HL-60/S4 treated with retinoic acid at 250 ng/mL for 4 days and 3 days (cell line): ENCODE results near the gene PLOD1.
"Not testable (repeated sequence)": the region's sequence is repeated elsewhere in the genome, so short reads cannot be mapped to it uniquely, and the experiment has no call there.

Experiments
- in situ Hi-C: fragments of 300-500 bp; cut with MboI; formaldehyde crosslinking; loops from 2 replicates; pipeline ENCODE4 v1.7.0; 2022; ENCODE audit warnings: low sequenced_read_pairs

PLOD1 gene

GRCh38 chr1:11935733-11936132 lies 1.2 kb downstream of the PLOD1 start:
- in situ Hi-C loops = not testable (repeated sequence)

DNA sequence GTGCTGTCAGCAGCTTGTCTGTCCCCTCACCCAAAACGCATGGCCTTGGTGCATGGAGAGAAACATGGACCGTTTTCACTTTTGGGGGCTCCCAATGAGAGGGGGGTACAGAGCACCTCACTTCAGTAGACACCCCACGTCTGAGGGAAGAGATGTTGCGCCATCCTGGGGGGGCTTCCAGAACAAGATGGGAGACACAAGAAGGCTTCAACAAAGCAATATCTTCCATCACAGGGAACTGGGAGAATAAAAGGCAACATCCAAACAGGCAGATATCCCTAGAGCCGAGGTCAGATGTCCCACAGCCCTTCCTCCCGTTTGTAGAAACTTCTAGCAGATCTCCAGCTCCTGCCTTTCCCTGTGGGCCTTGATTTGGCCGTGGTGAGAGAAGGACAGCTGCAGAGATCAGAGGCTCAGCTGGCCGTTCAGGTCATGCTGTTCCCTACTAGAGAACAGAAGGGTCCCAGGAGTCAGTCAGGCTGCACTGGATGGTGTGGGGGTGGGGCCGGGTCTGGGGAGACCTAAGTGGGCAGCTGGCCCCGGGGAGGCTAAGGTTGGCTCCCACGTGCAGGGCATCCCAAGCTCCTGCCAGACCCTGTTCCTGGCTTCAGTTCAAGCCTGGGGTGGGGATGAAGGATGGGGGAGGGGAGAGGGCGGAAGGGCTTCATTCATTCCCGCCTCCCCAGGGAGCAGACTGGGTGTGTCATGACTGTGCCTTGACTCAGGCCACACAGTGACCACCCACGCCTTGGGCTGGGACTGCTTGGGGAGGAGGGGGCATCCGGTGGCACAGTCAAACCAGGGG lies 4.4 kb downstream of the PLOD1 start:
- in situ Hi-C loops = no loop called here

GRCh38 chr1:11939794-11940193 lies 5.3 kb downstream of the PLOD1 start:
- in situ Hi-C loops = not testable (repeated sequence)

DNA sequence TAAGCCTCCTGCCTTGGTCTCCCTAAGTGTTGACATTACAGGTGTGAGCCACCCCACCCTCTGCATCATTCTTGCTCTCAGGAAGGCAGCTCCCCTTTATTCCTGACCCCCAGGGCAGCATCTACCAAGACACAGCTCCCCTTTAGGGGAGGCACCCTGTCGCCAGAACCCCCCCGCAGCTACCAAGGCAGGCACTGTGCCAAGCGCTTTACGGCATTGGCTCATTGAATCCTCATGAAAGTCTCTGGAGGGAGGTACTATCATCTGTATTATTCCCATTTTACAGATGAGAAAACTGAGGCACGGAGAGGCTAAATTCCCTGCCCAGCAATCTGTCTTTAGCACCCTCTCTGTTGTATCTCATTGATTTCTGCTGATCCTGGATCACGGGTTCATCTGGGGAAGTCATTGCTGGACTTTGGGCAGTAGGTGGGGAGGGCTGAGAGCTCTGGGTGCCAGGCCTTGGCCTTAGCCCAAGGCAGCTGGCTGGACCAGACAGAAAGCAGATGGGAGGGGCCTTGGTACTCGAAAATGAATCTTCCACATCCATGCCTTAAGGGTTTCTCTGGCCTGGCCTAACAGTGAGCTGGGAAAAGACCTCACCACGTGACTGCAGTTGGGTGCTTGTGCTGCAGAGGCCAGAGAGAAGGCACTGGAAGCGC lies 5.9 kb downstream of the PLOD1 start:
- in situ Hi-C loops = no loop called here

GRCh38 chr1:11942280-11942679 lies 7.8 kb downstream of the PLOD1 start:
- in situ Hi-C loops = no loop called here

DNA sequence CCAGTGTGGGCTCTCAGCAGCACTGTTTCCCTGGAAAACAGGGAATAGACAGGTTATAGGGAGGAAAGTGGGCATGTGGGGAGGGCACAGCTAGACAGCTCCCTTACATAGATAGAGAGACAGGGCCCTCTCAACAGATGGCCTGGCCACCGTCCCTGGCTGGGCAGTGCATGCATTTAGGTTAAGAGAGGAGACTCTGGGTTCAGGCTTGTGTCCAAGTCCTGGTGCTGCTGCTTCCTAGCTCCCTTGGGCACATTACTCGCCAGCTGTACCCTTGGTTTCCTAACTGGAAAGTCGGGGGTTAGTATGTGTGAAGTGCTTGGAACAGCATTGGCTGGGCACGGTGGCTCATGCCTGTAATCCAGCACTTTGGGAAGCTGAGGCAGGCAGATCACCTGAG lies 9.1 kb downstream of the PLOD1 start:
- in situ Hi-C loops = no loop called here

- in situ Hi-C loops = no loop called here
Measured at GRCh38 chr1:11944358-11944931, 9.9 kb downstream of the PLOD1 start.

DNA sequence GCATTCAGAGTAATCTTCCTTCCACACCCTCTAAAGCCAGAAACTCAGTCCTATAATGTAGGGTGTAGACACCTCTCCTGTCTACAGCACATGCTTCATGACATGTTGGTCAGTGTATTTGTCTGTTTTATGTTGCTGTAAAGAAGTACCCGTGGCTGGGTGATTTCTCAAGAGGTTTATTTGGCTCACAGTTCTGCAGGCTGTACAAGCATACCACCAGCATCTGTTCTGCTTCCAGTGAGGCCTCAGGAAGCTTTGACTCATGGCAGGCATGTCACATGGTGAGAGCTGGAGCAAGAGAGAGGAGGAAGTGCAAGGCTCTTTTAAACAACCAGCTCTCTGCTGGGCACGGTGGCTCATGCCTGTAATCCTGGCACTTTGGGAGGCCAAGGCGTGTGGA lies 12.1 kb downstream of the PLOD1 start:
- in situ Hi-C loops = no loop called here

- in situ Hi-C loops = no loop called here
Measured at GRCh38 chr1:11948822-11949458, 14.4 kb downstream of the PLOD1 start.

DNA sequence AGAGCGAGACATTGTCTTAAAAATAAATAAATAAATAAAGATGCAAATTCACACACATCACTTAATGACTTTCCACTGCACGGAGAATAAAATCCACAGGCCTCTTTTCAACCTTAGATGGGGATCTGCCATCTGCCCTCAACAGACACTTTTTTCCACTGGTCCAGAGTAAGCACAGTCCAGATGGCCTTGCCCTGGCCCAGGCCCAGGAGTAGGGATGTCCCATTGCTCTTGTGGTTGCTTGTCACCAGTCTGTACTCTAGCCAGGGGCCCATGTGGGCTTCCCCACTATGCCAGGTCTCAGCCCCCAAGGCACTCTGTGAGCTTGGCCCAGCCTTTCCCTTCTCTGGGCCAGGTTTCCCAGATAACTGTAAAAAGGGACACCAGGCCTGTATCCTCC lies 17.4 kb downstream of the PLOD1 start:
- in situ Hi-C loops = no loop called here

GRCh38 chr1:11952455-11953109 lies 18.1 kb downstream of the PLOD1 start:
- in situ Hi-C loops = no loop called here

DNA sequence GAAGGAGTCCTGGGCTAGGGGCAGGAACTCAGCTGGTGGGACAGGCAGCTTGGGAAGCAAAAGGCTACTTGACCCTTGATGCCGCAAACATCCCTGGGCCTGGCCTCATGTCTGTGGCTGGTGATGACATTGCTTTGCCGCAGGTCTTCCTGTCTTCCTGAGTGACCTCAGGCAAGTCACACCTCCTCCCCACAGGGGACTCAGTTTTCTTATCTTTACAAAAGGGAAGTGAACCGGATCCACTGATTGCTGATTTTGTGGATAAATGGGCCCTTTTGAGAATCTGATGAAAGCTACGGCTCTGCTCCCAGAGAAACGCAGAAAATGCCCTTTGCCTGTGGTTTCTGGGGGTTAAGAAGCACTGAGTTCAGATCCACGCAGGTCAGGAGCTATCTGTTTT lies 20.7 kb downstream of the PLOD1 start:
- in situ Hi-C loops = no loop called here

- in situ Hi-C loops = no loop called here
Measured at GRCh38 chr1:11957398-11957797, 22.9 kb downstream of the PLOD1 start.

DNA sequence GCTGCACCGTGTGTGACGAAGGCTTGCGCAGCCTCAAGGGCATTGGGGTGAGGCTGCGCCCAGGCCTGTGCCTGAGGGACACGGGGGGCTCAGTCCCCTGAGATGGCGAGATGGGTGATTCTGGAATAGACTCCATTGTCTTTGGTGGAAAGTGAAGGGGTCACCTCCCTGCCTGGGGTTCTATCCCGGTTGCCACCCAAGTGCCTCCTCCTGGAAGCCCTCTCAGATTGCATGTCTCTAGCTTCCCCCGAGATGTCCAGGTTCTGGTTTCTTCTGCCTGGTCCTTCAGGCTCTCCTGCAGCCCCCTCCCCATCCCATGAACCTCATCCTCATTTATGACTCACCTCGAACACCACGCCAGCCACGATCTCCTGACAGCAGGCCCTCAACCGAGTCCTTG lies 23.4 kb downstream of the PLOD1 start:
- in situ Hi-C loops = no loop called here

DNA sequence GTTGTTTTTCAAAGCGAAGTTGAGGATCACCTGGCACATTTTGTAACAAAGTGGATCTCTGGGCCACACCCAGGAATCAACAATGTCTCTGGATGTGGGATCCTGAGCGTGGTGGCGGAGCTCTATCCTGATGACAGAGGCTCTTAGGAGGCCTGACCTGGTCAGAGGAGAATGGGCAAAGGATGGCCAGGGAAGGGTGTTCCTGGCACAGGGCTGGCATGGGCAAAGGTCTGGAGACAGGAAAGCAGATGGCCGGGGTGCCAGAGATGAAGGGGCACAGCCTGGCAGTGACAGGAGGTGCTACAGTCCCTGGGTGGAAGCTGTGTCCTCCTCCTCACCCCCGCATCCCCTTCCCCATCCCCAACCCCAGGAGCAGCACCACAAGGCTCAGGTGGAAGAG lies 25.8 kb downstream of the PLOD1 start:
- in situ Hi-C loops = no loop called here

DNA sequence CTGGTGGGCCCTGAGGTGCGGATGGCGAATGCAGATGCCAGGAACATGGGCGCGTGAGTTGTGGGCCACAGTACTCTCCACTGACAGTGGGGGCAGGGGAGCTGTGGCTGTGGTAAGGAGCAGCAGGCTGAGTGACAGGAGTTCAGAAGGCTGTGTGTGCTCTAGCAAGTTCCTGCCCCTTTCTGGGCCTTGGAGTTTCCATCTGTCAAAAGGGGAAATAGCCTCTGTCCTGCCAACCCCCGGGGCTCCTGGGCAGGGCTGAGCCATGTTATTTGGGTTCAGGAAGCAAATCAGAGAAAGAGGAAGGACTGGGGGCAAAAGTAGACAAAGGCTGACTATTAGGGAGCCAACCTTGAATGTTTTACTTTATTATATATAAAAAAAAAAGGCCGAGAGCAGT lies 26.2 kb downstream of the PLOD1 start:
- in situ Hi-C loops = no loop called here

GRCh38 chr1:11961230-11961629 lies 26.7 kb downstream of the PLOD1 start:
- in situ Hi-C loops = no loop called here

GRCh38 chr1:11963622-11964021 lies 29.1 kb downstream of the PLOD1 start:
- in situ Hi-C loops = no loop called here

GRCh38 chr1:11964656-11965055 lies 30.1 kb downstream of the PLOD1 start:
- in situ Hi-C loops = no loop called here

DNA sequence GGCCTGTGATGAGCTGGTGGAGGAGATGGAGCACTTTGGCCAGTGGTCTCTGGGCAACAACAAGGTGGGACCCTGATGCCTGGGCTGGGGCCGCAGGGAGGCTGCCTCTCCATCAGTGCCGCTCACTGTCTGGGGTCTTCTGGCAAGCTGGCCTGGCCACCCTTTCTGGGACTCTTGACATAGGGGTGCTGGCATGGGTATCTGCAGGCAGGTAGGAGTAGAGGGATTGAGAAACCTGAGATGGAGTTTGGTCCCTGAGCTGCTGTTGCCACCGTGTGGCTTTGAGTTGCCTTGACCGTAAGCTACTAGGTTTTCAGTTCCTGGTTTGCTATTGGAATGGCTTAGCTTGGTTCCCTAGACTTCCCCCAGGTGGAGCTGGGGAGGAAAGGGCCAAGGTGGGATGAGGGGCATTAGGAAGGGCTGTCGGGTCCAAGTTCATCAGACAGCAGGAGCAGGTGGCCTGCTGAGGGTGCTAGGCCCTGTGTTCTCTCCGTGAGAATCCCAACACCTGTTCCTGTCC lies 32.6 kb downstream of the PLOD1 start:
- in situ Hi-C loops = no loop called here
